NCI-H2081 treated with DMSO at 0.1 percent for 48 hours (cell line): ENCODE measurements around the gene PTPRH.

Source experiments
- DNase-seq: peaks from one replicate; lab custom pipeline; 2025; lab: John Stamatoyannopoulos, UW

The PTPRH gene

DNA sequence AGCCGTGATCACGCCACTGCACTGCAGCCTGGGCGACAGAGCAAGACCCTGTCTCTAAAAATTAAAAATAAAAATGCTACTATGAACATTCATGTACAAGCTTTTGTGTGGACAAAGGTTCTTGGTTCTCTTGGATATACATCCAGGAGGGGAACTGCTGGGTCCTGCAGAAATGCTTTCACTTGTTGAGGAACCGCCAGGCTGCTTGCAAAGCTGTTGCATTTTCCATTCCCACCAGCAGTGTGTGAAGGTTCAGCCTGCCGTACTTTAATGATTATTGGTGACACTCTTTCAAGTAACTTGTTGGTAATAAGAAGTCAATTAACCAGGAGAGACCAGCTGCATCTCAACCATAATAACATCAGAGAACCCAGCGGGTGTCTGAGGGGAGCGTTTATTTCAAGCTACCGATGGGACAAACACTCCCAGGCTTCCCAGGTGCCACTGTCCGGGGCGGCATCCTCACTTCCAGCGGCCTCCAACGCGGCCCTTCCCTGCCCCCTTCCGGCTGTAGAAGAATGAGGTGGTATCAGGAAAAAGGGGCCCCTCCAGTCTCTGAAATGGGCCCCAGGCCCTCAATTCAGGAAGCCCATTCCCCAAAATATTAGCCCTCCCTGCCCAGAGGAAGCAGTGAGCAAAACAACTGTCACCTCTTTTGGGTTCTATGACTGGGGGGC lies 76.7 kb downstream of the PTPRH start:
- no peak for DNase-seq

GRCh38 chr19:55131421-55131820 lies 77.9 kb downstream of the PTPRH start:
- no peak for DNase-seq
